IPS-18a (cell line): ENCODE measurements around the gene NKG7.
"Not testable (repeated sequence)": the region's sequence is repeated elsewhere in the genome, so short reads cannot be mapped to it uniquely, and the experiment has no call there.

Source experiments
- H3K27ac ChIP-seq: one replicate; pipeline ENCODE4 v1.5.1; 2013; ENCODE audit warnings: low read length
- H3K27me3 ChIP-seq: one replicate; pipeline ENCODE4 v1.6.1; 2013; ENCODE audit warnings: mild to moderate bottlenecking, low read length; ENCODE audit not compliant: control insufficient read depth, insufficient read depth
- H3K36me3 ChIP-seq: one replicate; pipeline ENCODE4 v1.6.1; 2013; ENCODE audit warnings: low read depth, low read length; ENCODE audit not compliant: control insufficient read depth
- H3K4me1 ChIP-seq: one replicate; pipeline ENCODE4 v1.6.1; 2013; ENCODE audit warnings: low read depth, low read length; ENCODE audit not compliant: control insufficient read depth
- H3K4me3 ChIP-seq: one replicate; pipeline ENCODE4 v1.5.1; 2013; ENCODE audit warnings: low read length
- H3K9ac ChIP-seq: one replicate; pipeline ENCODE4 v1.6.1; 2013; ENCODE audit warnings: mild to moderate bottlenecking, low read length, moderate library complexity
- H3K9me3 ChIP-seq: one replicate; pipeline ENCODE4 v1.6.1; 2013; ENCODE audit warnings: low read depth, low read length; ENCODE audit not compliant: control insufficient read depth

Gene NKG7

GRCh38 chr19:51407511-51408131, 35.2 kb upstream of the NKG7 start:
- peaks cover 7% of the 10 kb centered on the region for H3K9me3 ChIP-seq
- H3K4me3 ChIP-seq, result no peak overlapping the region
- H3K4me1 ChIP-seq, result no peaks in the 10 kb centered on the region
- no peaks in the 10 kb centered on the region for H3K36me3 ChIP-seq
- no peaks in the 10 kb centered on the region for H3K27me3 ChIP-seq
- no peak overlapping the region for H3K27ac ChIP-seq
- H3K9ac ChIP-seq, result no peak overlapping the region

DNA sequence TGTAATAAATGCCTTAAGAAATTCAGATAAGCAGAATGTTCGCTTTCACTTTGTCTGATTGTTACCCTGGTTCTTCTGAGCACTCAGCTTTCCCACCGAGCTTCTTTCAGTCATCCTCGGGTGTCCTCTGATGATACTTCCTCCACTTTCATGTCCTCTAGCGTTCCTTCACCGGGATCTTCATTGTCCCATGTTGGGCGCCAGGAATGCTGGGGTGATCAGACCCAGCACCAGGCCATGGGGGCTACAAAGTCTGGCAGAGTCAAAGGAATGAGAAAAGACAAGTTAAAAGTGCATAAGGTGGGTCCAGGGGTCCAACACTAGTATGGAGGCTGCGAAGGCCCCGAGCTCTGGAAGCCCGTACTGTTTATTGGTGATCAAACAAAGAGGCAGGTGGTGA, 29.7 kb upstream of the NKG7 start:
- Histone ChIP-seq H3K36me3 (no peaks in the 10 kb centered on the region), H3K27me3 (no peaks in the 10 kb centered on the region), H3K4me1 (no peaks in the 10 kb centered on the region), H3K27ac (no peak overlapping the region), H3K9ac (no peak overlapping the region), H3K4me3 (no peak overlapping the region), H3K9me3 (peaks cover 14% of the 10 kb centered on the region)

DNA sequence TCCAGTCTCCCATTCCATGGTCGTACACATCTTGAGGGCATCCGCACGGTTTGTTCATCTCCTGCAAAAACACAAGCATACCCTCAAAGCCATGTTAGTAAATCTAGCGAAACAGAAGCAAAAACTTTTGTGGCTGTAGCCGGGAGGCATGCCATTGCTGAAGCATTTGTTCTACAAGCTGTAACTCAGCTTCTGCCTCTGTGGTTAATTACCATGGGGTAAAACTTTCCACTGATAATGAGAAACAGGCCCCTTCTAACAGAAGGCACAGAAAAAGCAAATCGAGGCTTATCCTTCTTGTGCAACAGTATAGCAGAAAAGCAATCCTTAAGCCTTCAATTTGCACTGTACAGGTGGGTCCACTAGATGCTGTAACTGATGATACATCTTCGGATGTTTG, 27.5 kb upstream of the NKG7 start:
- not testable (repeated sequence) for H3K27ac ChIP-seq, H3K4me1 ChIP-seq, H3K4me3 ChIP-seq, H3K36me3 ChIP-seq, H3K9ac ChIP-seq, H3K27me3 ChIP-seq
- H3K9me3 ChIP-seq, result peaks cover 14% of the 10 kb centered on the region

DNA sequence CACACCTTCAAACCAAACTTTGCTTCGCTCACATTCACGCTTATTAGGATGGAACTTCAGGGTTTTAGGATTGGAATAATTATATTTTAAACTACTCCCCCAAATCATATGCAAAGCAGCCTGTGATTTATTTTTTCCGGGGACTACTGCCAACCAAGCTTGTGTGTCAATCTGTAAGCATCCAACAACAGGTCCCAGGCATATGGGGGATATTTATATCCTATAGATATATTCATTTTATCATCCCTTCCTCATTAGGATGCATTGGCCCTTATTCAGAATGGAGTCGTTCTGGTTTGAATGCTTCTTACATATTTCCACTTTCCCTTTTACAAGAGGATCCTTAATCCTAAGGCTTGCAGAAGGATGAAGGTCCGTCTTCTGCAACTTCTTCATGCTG, 26.8 kb upstream of the NKG7 start:
- H3K36me3 ChIP-seq, result no peaks in the 10 kb centered on the region
- H3K9ac ChIP-seq, result no peak overlapping the region
- no peaks in the 10 kb centered on the region for H3K27me3 ChIP-seq
- H3K4me1 ChIP-seq, result peaks cover 4% of the 10 kb centered on the region
- no peak overlapping the region for H3K4me3 ChIP-seq
- H3K9me3 ChIP-seq, result peaks cover 14% of the 10 kb centered on the region
- no peak overlapping the region for H3K27ac ChIP-seq

- no peaks in the 10 kb centered on the region for H3K36me3 ChIP-seq
- H3K9me3 ChIP-seq, result peaks cover 7% of the 10 kb centered on the region
- no peak overlapping the region for H3K4me3 ChIP-seq
- peaks cover 4% of the 10 kb centered on the region for H3K4me1 ChIP-seq
- no peak overlapping the region for H3K27ac ChIP-seq
- H3K9ac ChIP-seq, result no peak overlapping the region
- no peaks in the 10 kb centered on the region for H3K27me3 ChIP-seq
These were observed 25.7 kb upstream of the NKG7 start for GRCh38 chr19:51398096-51398704.

GRCh38 chr19:51397453-51397852, 25.0 kb upstream of the NKG7 start:
- H3K36me3 ChIP-seq, H3K27ac ChIP-seq, H3K9ac ChIP-seq, H3K27me3 ChIP-seq, H3K9me3 ChIP-seq, H3K4me1 ChIP-seq, H3K4me3 ChIP-seq: not testable (repeated sequence)

- Histone ChIP-seq H3K27me3 (no peaks in the 10 kb centered on the region), H3K36me3 (no peaks in the 10 kb centered on the region), H3K9me3 (no peaks in the 10 kb centered on the region), H3K27ac (no peak overlapping the region), H3K4me3 (no peak overlapping the region), H3K9ac (no peak overlapping the region), H3K4me1 (peaks cover 4% of the 10 kb centered on the region)
These were observed 23.7 kb upstream of the NKG7 start for GRCh38 chr19:51396175-51396574.

DNA sequence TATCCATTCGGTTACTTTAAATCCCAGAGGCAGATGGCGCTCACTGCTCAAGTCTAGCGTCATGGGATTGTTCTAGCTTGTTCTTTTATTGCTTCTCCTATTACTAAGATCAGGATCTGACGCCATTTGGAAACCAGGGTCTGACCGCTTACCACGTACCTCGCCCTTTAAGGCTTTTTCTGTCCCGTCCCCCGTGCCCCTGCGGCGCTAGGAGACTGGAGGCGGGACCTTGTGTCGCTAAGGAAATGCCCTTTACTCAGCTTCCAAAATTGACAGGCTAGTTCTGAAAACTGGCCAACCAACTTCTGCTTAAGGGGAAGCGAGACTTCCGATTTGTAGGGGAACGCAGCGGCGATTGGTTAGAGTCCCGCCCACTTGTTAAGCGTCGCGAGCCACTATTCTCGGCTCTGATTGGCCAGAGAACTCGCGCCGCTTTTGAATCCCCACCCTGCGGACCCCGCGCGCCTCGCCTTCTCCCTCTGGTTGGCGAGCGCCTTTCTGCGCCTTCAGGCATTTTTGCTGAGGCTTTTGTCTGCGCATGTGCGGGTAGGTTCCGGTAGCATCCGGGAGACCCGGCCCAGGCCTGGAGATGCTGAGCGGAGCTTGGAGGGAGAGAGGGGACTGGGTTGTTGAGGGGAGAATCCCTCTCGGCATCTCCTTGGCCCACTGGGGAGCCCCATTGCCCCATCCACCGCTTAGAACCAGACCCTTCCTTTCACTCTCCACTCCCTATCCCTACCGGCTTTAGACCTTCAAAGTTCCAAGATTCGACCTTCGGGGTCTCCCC, 21.8 kb upstream of the NKG7 start:
- H3K4me3 ChIP-seq, result peak overlapping the region; percentile 78
- peaks cover 4% of the 10 kb centered on the region for H3K4me1 ChIP-seq
- H3K9ac ChIP-seq, result peak overlapping the region; percentile 89

GRCh38 chr19:51392701-51393100, 20.2 kb upstream of the NKG7 start:
- no peak overlapping the region for H3K9ac ChIP-seq
- no peaks in the 10 kb centered on the region for H3K27me3 ChIP-seq
- no peak overlapping the region for H3K4me3 ChIP-seq
- no peaks in the 10 kb centered on the region for H3K9me3 ChIP-seq
- H3K27ac ChIP-seq, result no peak overlapping the region
- H3K36me3 ChIP-seq, result no peaks in the 10 kb centered on the region
- peaks cover 4% of the 10 kb centered on the region for H3K4me1 ChIP-seq

More for the DNA sequence above, 21.8 kb upstream of the NKG7 start:
- Histone ChIP-seq H3K36me3 (no peaks in the 10 kb centered on the region), H3K9me3 (no peaks in the 10 kb centered on the region), H3K27me3 (no peaks in the 10 kb centered on the region), H3K27ac (peak overlapping the region; percentile 83)

- H3K27ac ChIP-seq, result no peak overlapping the region
- no peaks in the 10 kb centered on the region for H3K27me3 ChIP-seq
- no peak overlapping the region for H3K4me3 ChIP-seq
- H3K4me1 ChIP-seq, result peaks cover 4% of the 10 kb centered on the region
- no peaks in the 10 kb centered on the region for H3K9me3 ChIP-seq
- H3K36me3 ChIP-seq, result no peaks in the 10 kb centered on the region
- H3K9ac ChIP-seq, result no peak overlapping the region
These were observed 18.7 kb upstream of the NKG7 start for GRCh38 chr19:51391073-51391611.

GRCh38 chr19:51389143-51389542, 16.7 kb upstream of the NKG7 start:
- H3K9me3 ChIP-seq, result no peaks in the 10 kb centered on the region
- no peak overlapping the region for H3K27ac ChIP-seq
- no peaks in the 10 kb centered on the region for H3K36me3 ChIP-seq
- H3K4me1 ChIP-seq, result no peaks in the 10 kb centered on the region
- no peak overlapping the region for H3K9ac ChIP-seq
- no peak overlapping the region for H3K4me3 ChIP-seq
- no peaks in the 10 kb centered on the region for H3K27me3 ChIP-seq
